ENCODE data around the gene GREB1L.
"Not testable (repeated sequence)": the region's sequence is repeated elsewhere in the genome, so short reads cannot be mapped to it uniquely, and the experiment has no call there.

Gene GREB1L

GRCh38 chr18:21265971-21266673 lies 24.1 kb downstream of the GREB1L start:
- no peak for DNase-seq

GRCh38 chr18:21267400-21267799 lies 25.4 kb downstream of the GREB1L start:
- no peak for DNase-seq

- no peak for DNase-seq
Measured at GRCh38 chr18:21269349-21269748, 27.3 kb downstream of the GREB1L start.

- DNase-seq = no peak
Measured at GRCh38 chr18:21270453-21270852, 28.4 kb downstream of the GREB1L start.

GRCh38 chr18:21272016-21272579 lies 30.1 kb downstream of the GREB1L start:
- no peak for DNase-seq

- DNase-seq = no peak
Measured at GRCh38 chr18:21273568-21273967, 31.5 kb downstream of the GREB1L start.

- no peak for DNase-seq
Measured at GRCh38 chr18:21275645-21276044, 33.6 kb downstream of the GREB1L start.

- DNase-seq = no peak
Measured at GRCh38 chr18:21277578-21277977, 35.5 kb downstream of the GREB1L start.

GRCh38 chr18:21278218-21278617 lies 36.2 kb downstream of the GREB1L start:
- DNase-seq = not testable (repeated sequence)

GRCh38 chr18:21281603-21282002 lies 39.6 kb downstream of the GREB1L start:
- DNase-seq = no peak

- no peak for DNase-seq
Measured at GRCh38 chr18:21284540-21284939, 42.5 kb downstream of the GREB1L start.

GRCh38 chr18:21289827-21290226 lies 47.8 kb downstream of the GREB1L start:
- DNase-seq = no peak

GRCh38 chr18:21291106-21291505 lies 49.1 kb downstream of the GREB1L start:
- DNase-seq = no peak

- no peak for DNase-seq
Measured at GRCh38 chr18:21293479-21293878, 51.4 kb downstream of the GREB1L start.

- DNase-seq = no peak
Measured at GRCh38 chr18:21295101-21295500, 53.1 kb downstream of the GREB1L start.

- no peak for DNase-seq
Measured at GRCh38 chr18:21296045-21296444, 54.0 kb downstream of the GREB1L start.

- DNase-seq = no peak
Measured at GRCh38 chr18:21298351-21298750, 56.3 kb downstream of the GREB1L start.

- DNase-seq = no peak
Measured at GRCh38 chr18:21300035-21300907, 58.2 kb downstream of the GREB1L start.

GRCh38 chr18:21300908-21301200 lies 58.8 kb downstream of the GREB1L start:
- DNase-seq = no peak

- no peak for DNase-seq
Measured at GRCh38 chr18:21303445-21303844, 61.4 kb downstream of the GREB1L start.

- no peak for DNase-seq
Measured at GRCh38 chr18:21303895-21304294, 61.9 kb downstream of the GREB1L start.

GRCh38 chr18:21305621-21306020 lies 63.6 kb downstream of the GREB1L start:
- no peak for DNase-seq

- no peak for DNase-seq
Measured at GRCh38 chr18:21306368-21306767, 64.3 kb downstream of the GREB1L start.

GRCh38 chr18:21307578-21307977 lies 65.5 kb downstream of the GREB1L start:
- DNase-seq = no peak

Data from NCI-H187 (cell line).